HG03108 (cell line): Measurements from ENCODE around the gene PCDHA11.
"Not testable (repeated sequence)": the region's sequence is repeated elsewhere in the genome, so short reads cannot be mapped to it uniquely, and the experiment has no call there.

Experiments used
- ATAC-seq: cut with Tn5 transposase; IDR thresholded peaks from one replicate; pipeline ENCODE4 v1.9.1; 2021; ENCODE audit warnings: moderate library complexity; ENCODE audit not compliant: unreplicated experiment

The PCDHA11 gene

GRCh38 chr5:140868721-140869554 lies at the start of gene PCDHA11:
Gene PCDHA11 (plus strand): TSS chr5:140868957. CDS start chr5:140869104, 147 bp downstream.
- no peak for ATAC-seq

DNA sequence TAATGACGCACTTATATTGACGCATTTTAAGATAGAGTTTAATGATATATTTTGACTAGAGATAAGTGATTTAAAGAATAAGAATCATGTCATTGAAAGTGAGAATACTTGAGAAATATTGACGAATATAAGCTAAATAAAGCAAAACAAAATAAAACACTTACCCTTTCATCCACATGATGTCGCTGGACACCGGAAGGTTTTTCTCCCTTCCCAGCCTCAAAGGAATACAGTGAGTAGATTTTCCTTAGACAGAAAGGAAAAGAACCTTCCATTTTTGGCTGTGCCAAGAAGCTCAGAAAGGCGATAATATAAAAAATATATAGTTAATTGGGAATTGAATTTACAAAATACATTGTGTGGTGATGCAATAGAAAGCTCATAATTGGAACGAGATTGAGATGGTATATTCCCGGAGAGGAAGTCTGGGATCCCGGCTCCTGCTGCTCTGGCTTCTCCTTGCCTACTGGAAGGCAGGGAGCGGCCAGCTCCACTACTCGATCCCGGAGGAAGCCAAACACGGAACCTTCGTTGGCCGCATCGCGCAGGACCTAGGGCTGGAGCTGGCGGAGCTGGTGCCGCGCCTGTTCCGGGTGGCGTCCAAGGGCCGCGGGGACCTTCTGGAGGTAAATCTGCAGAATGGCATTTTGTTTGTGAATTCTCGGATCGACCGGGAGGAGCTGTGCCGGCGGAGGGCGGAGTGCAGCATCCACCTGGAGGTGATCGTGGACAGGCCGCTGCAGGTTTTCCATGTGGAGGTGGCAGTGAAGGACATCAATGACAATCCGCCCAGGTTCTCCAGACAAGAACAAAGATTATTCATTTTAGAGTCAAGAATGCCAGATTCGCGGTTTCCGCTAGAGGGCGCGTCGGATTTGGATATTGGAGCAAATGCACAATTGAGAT lies 47.1 kb upstream of the PCDHA11 start, which contains the start of gene PCDHA5:
Gene PCDHA5, plus strand, starts transcription at position 239 of the 906 bp plus-strand sequence.
- no peak for ATAC-seq

GRCh38 chr5:140822281-140822629 lies 46.5 kb upstream of the PCDHA11 start:
- no peak for ATAC-seq

DNA sequence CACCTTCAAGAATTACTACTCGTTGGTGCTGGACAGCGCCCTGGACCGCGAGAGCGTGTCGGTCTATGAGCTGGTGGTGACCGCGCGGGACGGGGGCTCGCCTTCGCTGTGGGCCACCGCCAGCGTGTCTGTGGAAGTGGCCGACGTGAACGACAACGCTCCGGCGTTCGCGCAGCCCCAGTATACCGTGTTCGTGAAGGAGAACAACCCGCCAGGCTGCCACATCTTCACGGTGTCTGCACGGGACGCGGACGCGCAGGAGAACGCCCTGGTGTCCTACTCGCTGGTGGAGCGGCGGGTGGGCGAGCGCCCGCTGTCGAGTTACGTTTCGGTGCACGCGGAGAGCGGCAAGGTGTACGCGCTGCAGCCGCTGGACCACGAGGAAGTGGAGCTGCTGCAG lies 45.8 kb upstream of the PCDHA11 start:
- ATAC-seq, result not testable (repeated sequence)

- no peak for ATAC-seq
These were observed 45.3 kb upstream of the PCDHA11 start for GRCh38 chr5:140823475-140823874.

DNA sequence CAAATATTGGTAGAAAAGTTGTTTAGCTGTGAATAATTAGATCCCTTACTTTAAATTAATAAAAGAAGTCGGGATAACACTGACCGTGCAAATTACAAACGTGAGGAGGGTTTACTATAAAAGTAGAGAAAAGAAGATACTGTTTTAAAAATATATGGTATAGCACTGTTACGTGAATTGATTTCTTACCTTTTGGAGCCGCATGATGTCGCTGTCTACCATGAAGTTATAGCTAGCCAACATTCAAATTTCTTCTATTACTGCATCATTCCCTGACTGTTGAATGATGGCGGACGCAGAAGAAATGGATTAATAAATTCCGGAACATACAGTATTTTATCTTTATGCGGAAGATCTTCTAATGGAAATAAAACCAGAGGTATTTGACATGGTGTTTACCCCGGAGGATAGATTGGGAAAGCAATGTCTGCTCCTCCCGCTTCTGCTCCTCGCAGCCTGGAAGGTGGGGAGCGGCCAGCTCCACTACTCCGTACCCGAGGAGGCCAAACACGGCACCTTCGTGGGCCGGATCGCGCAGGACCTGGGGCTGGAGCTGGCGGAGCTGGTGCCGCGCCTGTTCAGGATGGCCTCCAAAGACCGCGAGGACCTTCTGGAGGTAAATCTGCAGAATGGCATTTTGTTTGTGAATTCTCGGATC lies 40.9 kb upstream of the PCDHA11 start, which contains the start of gene PCDHA6:
Gene PCDHA6, plus strand, starts transcription at position 257 of the 658 bp plus-strand sequence. Its CDS starts 132 bp downstream, at position 389.
- no peak for ATAC-seq

GRCh38 chr5:140828362-140828737 lies 40.4 kb upstream of the PCDHA11 start:
- no peak for ATAC-seq

DNA sequence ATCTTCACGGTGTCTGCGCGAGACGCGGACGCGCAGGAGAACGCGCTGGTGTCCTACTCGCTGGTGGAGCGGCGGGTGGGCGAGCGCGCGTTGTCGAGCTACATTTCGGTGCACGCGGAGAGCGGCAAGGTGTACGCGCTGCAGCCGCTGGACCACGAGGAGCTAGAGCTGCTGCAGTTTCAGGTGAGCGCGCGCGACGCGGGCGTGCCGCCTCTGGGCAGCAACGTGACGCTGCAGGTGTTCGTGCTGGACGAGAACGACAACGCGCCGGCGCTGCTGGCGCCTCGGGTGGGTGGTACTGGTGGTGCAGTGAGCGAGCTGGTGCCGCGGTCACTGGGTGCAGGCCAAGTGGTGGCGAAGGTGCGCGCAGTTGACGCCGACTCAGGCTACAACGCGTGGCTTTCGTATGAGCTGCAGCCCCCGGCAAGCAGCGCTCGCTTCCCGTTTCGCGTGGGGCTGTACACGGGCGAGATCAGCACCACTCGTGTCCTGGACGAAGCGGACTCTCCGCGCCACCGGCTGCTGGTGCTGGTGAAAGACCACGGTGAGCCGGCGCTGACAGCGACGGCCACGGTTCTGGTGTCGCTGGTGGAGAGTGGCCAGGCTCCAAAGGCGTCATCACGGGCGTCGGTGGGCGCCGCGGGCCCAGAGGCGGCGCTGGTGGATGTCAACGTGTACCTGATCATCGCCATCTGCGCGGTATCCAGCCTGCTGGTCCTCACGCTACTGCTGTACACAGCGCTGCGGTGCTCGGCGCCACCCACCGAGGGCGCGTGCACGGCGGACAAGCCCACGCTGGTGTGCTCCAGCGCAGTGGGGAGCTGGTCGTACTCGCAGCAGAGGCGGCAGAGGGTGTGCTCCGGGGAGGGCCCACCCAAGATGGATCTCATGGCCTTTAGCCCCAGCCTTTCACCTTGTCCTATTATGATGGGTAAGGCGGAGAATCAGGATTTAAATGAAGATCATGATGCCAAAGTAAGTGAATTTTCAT lies 39.0 kb upstream of the PCDHA11 start:
- not testable (repeated sequence) for ATAC-seq

DNA sequence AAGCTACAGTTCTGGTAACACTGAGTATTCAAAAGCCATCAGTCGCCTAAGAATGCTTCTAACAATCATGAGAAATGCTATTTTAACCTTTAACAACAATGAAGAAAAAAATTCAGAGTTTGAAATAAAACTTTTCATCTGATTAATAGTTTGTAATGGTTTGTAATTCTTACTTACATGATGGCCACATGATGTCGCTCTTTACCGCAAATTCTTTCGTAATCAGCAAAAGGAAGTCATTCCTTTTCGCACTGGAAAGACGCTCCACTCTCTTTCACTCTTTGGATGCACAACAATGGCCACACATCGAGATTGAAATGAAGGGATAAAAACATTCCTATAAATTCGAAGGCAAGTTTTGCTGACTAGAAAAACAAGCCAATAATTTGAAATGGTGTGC lies 34.8 kb upstream of the PCDHA11 start, which contains the start of gene PCDHA7:
Gene PCDHA7, plus strand, starts transcription at position 277 of the 400 bp plus-strand sequence. Its CDS starts 115 bp downstream, at position 392.
- no peak for ATAC-seq

- not testable (repeated sequence) for ATAC-seq
These were observed 34.2 kb upstream of the PCDHA11 start for GRCh38 chr5:140834439-140835008.

- no peak for ATAC-seq
These were observed 32.9 kb upstream of the PCDHA11 start for GRCh38 chr5:140835622-140836510.

DNA sequence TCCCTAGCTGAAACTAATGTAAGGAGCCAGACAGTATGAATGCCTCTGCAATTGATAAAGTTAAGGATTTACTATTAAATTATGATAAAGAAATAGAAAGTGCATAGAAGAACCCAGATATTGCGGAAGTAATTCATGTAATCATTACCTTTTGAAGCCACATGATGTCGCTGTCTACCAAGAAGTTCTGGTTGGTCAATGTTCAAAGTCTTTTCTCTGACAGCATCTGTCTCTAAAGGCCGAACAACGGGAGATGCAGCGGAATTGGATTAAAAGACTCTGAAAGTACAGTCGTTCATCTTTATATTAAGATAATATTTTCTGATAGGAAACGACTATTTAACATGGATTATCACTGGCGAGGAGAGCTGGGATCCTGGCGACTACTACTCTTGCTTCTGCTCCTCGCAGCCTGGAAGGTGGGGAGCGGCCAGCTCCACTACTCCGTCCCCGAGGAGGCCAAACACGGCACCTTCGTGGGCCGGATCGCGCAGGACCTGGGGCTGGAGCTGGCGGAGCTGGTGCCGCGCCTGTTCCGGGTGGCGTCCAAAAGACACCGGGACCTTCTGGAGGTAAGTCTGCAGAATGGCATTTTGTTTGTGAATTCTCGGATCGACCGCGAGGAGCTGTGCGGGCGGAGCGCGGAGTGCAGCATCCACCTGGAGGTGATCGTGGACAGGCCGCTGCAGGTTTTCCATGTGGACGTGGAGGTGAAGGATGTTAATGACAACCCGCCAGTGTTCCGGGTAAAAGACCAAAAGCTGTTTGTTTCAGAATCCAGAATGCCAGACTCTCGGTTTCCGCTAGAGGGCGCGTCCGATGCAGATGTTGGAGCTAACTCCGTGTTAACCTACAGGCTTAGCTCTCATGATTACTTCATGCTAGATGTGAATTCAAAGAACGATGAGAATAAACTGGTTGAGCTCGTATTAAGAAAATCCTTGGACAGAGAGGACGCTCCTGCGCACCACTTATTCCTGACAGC lies 27.5 kb upstream of the PCDHA11 start, which contains the start of gene PCDHA8:
Gene PCDHA8, plus strand, starts transcription at position 210 of the 985 bp plus-strand sequence. Its CDS starts 135 bp downstream, at position 345.
- ATAC-seq, result no peak

GRCh38 chr5:140842798-140843733 lies 25.7 kb upstream of the PCDHA11 start:
- no peak for ATAC-seq

DNA sequence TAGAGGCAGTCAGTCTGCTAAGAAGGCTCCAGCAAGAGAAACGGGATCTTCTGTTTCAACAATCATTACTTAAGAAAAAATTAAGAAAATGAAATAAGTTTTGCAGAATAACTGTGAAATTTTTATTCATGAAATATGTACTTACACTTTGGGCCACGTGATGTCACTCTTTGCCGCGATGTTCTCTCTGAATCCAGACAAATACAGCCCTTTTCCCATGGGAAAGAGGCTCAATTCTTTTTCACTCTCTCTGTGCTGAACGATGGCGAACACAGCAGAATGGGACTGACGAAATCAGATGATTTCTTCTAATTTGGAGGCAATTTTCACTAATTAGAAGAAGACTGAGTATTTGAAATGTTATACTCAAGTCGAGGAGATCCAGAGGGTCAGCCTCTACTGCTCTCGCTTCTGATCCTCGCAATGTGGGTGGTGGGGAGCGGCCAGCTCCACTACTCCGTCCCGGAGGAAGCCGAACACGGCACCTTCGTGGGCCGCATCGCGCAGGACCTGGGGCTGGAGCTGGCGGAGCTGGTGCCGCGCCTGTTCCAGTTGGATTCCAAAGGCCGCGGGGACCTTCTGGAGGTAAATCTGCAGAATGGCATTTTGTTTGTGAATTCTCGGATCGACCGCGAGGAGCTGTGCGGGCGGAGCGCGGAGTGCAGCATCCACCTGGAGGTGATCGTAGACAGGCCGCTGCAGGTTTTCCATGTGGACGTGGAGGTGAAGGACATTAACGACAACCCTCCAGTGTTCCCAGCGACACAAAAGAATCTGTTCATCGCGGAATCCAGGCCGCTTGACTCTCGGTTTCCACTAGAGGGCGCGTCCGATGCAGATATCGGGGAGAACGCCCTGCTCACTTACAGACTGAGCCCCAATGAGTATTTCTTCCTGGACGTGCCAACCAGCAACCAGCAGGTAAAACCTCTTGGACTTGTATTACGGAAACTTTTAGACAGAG lies 20.3 kb upstream of the PCDHA11 start, which contains the start of gene PCDHA9:
Gene PCDHA9, plus strand, starts transcription at position 244 of the 964 bp plus-strand sequence. Its CDS starts 114 bp downstream, at position 358.
- not testable (repeated sequence) for ATAC-seq
